H9 (cell line): ENCODE data around the gene XPR1. TPM values are rescaled to one million over a fixed set of nuclear protein-coding genes. Genes with fewer than 3 reads are reported as not detected.

ENCODE experiments used
- DNase-seq: peaks from one replicate; pipeline ENCODE4 v3.0.0-alpha.2; 2017
- H2AFZ ChIP-seq: one replicate; pipeline ENCODE4 v1.6.1; 2013; ENCODE audit warnings: mild to moderate bottlenecking, low read length, control low read depth, moderate library complexity
- H2AK5ac ChIP-seq: 2 replicates; pipeline ENCODE4 v1.6.1; 2013; ENCODE audit warnings: low read length, control low read depth, mixed read lengths; ENCODE audit not compliant: insufficient read length
- H2BK120ac ChIP-seq: one replicate; pipeline ENCODE4 v1.6.1; 2013; ENCODE audit warnings: low read depth, mild to moderate bottlenecking, low read length, control low read depth, inconsistent platforms; ENCODE audit not compliant: poor library complexity, severe bottlenecking
- H2BK12ac ChIP-seq: 2 replicates; pipeline ENCODE4 v1.6.1; 2013; ENCODE audit warnings: low read length, control low read depth, mixed read lengths, low read depth; ENCODE audit not compliant: insufficient read length
- H2BK15ac ChIP-seq: 2 replicates; pipeline ENCODE4 v1.6.1; 2013; ENCODE audit warnings: low read depth, low read length, control low read depth
- H2BK20ac ChIP-seq: one replicate; pipeline ENCODE4 v1.6.1; 2013; ENCODE audit warnings: low read depth, mild to moderate bottlenecking, low read length, control low read depth, inconsistent platforms; ENCODE audit not compliant: poor library complexity, severe bottlenecking
- H2BK5ac ChIP-seq: 2 replicates; pipeline ENCODE4 v1.6.1; 2013; ENCODE audit warnings: low read length, control low read depth, mixed read lengths; ENCODE audit not compliant: insufficient read length
- H3K14ac ChIP-seq: 2 replicates; pipeline ENCODE4 v1.6.1; 2013; ENCODE audit warnings: low read length, control low read depth; ENCODE audit not compliant: insufficient read depth
- H3K18ac ChIP-seq: 2 replicates; pipeline ENCODE4 v1.6.1; 2013; ENCODE audit warnings: low read depth, mild to moderate bottlenecking, mixed read lengths, low read length, control low read depth; ENCODE audit not compliant: insufficient read length
- H3K23ac ChIP-seq: 2 replicates; pipeline ENCODE4 v1.6.1; 2013; ENCODE audit warnings: low read length, control low read depth, mixed read lengths, low read depth; ENCODE audit not compliant: insufficient read length
- H3K23me2 ChIP-seq: 2 replicates; pipeline ENCODE4 v1.6.1; 2013; ENCODE audit warnings: low read depth, mild to moderate bottlenecking, mixed read lengths, low read length, control low read depth; ENCODE audit not compliant: insufficient read length, poor library complexity, severe bottlenecking
- H3K27ac ChIP-seq: 2 replicates; pipeline ENCODE4 v1.5.1; 2013; ENCODE audit warnings: low read length, control low read depth, mixed read lengths, low read depth; ENCODE audit not compliant: insufficient read length
- H3K27me3 ChIP-seq: 2 replicates; pipeline ENCODE4 v1.6.1; 2013; ENCODE audit warnings: low read length, control low read depth, inconsistent platforms; ENCODE audit not compliant: insufficient read depth
- H3K4ac ChIP-seq: 2 replicates; pipeline ENCODE4 v1.6.1; 2013; ENCODE audit warnings: low read depth, mild to moderate bottlenecking, control low read depth, inconsistent platforms, low read length, moderate library complexity
- H3K4me1 ChIP-seq: 2 replicates; pipeline ENCODE4 v1.6.1; 2013; ENCODE audit warnings: low read length, control low read depth, inconsistent platforms; ENCODE audit not compliant: insufficient read depth
- H3K4me2 ChIP-seq: 2 replicates; pipeline ENCODE4 v1.6.1; 2013; ENCODE audit warnings: low read length, control low read depth, mixed read lengths; ENCODE audit not compliant: insufficient read length, insufficient read depth
- H3K56ac ChIP-seq: 2 replicates; pipeline ENCODE4 v1.6.1; 2013; ENCODE audit warnings: low read depth, mild to moderate bottlenecking, mixed read lengths, low read length, control low read depth; ENCODE audit not compliant: insufficient read length
- H3K79me1 ChIP-seq: 2 replicates; pipeline ENCODE4 v1.6.1; 2013; ENCODE audit warnings: low read depth, mild to moderate bottlenecking, moderate library complexity, low read length, control low read depth, inconsistent platforms; ENCODE audit not compliant: insufficient read depth, poor library complexity, severe bottlenecking
- H3K79me2 ChIP-seq: 2 replicates; pipeline ENCODE4 v1.6.1; 2013; ENCODE audit warnings: low read length, control low read depth, inconsistent platforms; ENCODE audit not compliant: insufficient read depth
- H3K9ac ChIP-seq: 2 replicates; pipeline ENCODE4 v1.6.1; 2013; ENCODE audit warnings: low read length, control low read depth, mixed read lengths; ENCODE audit not compliant: insufficient read length; ENCODE audit errors: extremely low read depth
- H3K9me3 ChIP-seq: one replicate; pipeline ENCODE4 v1.6.1; 2013; ENCODE audit warnings: low read depth, low read length, inconsistent platforms; ENCODE audit not compliant: control insufficient read depth
- H3T11ph ChIP-seq: one replicate; pipeline ENCODE4 v1.6.1; 2013; ENCODE audit warnings: mild to moderate bottlenecking, low read length, control low read depth, inconsistent platforms
- H4K20me1 ChIP-seq: one replicate; pipeline ENCODE4 v1.6.1; 2013; ENCODE audit not compliant: control insufficient read depth, insufficient read length, insufficient read depth
- H4K5ac ChIP-seq: 2 replicates; pipeline ENCODE4 v1.6.1; 2013; ENCODE audit warnings: low read depth, mild to moderate bottlenecking, mixed read lengths, low read length, control low read depth; ENCODE audit not compliant: insufficient read length
- H4K8ac ChIP-seq: replicated peaks from 2 replicates; pipeline ENCODE4 v1.6.1; 2013; ENCODE audit warnings: low read length, control low read depth, mixed read lengths, low read depth; ENCODE audit not compliant: insufficient read length
- H4K91ac ChIP-seq: 2 replicates; pipeline ENCODE4 v1.6.1; 2013; ENCODE audit warnings: low read depth, mild to moderate bottlenecking, moderate library complexity, mixed read lengths, low read length, control low read depth; ENCODE audit not compliant: insufficient read length
- H3K27ac Mint-ChIP-seq, 3 experiments: 2 replicates in 2 of 3; 3 replicates in 1 of 3; pipeline ENCODE4 v1.8.0; 2020 to 2021; ENCODE audit warnings: mixed read lengths in 3 of 3, mild to moderate bottlenecking in 1 of 3, moderate library complexity in 1 of 3
- H3K27me3 Mint-ChIP-seq: 2 replicates; pipeline ENCODE4 v1.8.0; 2021; ENCODE audit warnings: low read depth, mild to moderate bottlenecking, moderate library complexity, mixed read lengths
- H3K36me3 Mint-ChIP-seq, 3 experiments: 2 replicates in 2 of 3; 3 replicates in 1 of 3; pipeline ENCODE4 v1.8.0; 2020 to 2021; ENCODE audit warnings: low read depth in 3 of 3, mixed read lengths in 3 of 3; ENCODE audit not compliant: insufficient read depth in 1 of 3
- H3K4me1 Mint-ChIP-seq, 2 experiments: 2 replicates each; pipeline ENCODE4 v1.8.0; 2020; ENCODE audit warnings: mixed read lengths in 2 of 2
- H3K4me3 Mint-ChIP-seq, 2 experiments: 2 replicates in 1 of 2; 3 replicates in 1 of 2; pipeline ENCODE4 v1.8.0; 2020 to 2021; ENCODE audit warnings: mild to moderate bottlenecking in 2 of 2, mixed read lengths in 2 of 2, moderate library complexity in 1 of 2
- H3K9me3 Mint-ChIP-seq, 2 experiments: 2 replicates in 1 of 2; 3 replicates in 1 of 2; pipeline ENCODE4 v1.8.0; 2020; ENCODE audit warnings: mild to moderate bottlenecking in 2 of 2, mixed read lengths in 2 of 2, moderate library complexity in 1 of 2
- CTCF ChIP-seq: fragments of 200-600 bp; sonication (generic); conservative IDR thresholded peaks from 3 replicates; pipeline ENCODE4 v1.8.0; 2021; ENCODE audit warnings: antibody characterized with exemption, mild to moderate bottlenecking
- whole genome bisulfite sequencing: extraction: QIAGEN DNeasy Blood & Tissue Kit; methylation state at CpG from one replicate; pipeline ENCODE4 v1.1.7; 2013; ENCODE audit warnings: missing lambda C conversion rate, low lambda C conversion rate, mixed read lengths; ENCODE audit not compliant: insufficient read length; ENCODE audit errors: extremely low coverage; 5-methylcytosine and 5-hydroxymethylcytosine counted together
- total RNA-seq: library from RNA; stranded (reverse); gene quantifications from 2 replicates; pipeline ENCODE4 v1.2.1, GENCODE V29; 2021

The XPR1 gene
- total RNA-seq, 1 experiment from 2014 or later: 34.1 TPM

DNA sequence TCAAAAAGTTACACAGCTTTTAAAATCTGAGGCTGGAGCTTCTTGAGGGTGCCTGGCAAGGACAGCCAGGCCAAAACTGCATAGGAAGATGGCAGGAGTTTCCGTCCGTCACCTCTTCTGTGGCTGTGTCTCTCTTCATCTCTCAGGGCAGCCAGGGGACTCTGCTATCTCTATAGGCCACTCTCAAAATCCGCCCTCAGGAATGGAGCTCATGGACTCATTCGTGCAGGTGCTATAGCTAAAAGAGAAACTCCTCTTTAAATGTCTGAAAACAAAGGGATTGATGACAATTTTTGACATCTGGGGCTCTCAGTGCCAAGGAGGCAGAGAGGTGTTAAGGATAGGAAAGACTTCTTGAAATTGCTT lies 45.8 kb upstream of the XPR1 start:
- no peak overlapping the region for H3K4ac ChIP-seq
- no peaks in the 10 kb centered on the region for H3K79me1 ChIP-seq
- H3K4me3 Mint-ChIP-seq: no peak overlapping the region
- no peaks in the 10 kb centered on the region for H3K27me3 ChIP-seq
- no peaks in the 10 kb centered on the region for H3K9me3 ChIP-seq
- H3K27ac ChIP-seq: no peak overlapping the region
- no peak overlapping the region for H2BK20ac ChIP-seq
- no peak overlapping the region for H2BK12ac ChIP-seq
- H4K8ac ChIP-seq: no peak overlapping the region
- H3K4me2 ChIP-seq: no peak overlapping the region
- no peaks in the 10 kb centered on the region for H3K23me2 ChIP-seq
- no peak overlapping the region for H3K56ac ChIP-seq
- H2AK5ac ChIP-seq: no peak overlapping the region
- H3K4me1 ChIP-seq: no peaks in the 10 kb centered on the region
- H3K79me2 ChIP-seq: no peaks in the 10 kb centered on the region
- H2BK15ac ChIP-seq: no peak overlapping the region
- whole genome bisulfite sequencing: no CpG with 5 or more reads among the region's 4 CpGs
- no peak overlapping the region for H4K5ac ChIP-seq
- TF ChIP-seq CTCF: no peak
- no peak overlapping the region for H2BK120ac ChIP-seq
- no peaks in the 10 kb centered on the region; the same call in 1 of the 2 replicates for H3K27me3 Mint-ChIP-seq
- H3T11ph ChIP-seq: no peak overlapping the region
- H3K36me3 Mint-ChIP-seq: no peaks in the 10 kb centered on the region; a peak in 1 of 7 replicates
- H3K4me1 Mint-ChIP-seq: peaks cover 3 to 5% of the 10 kb centered on the region in 2 experiments
- peaks cover 0 to 2% of the 10 kb centered on the region in 2 experiments; a peak in 1 of 5 replicates for H3K9me3 Mint-ChIP-seq
- no peaks in the 10 kb centered on the region for H4K20me1 ChIP-seq
- no peak for DNase-seq
- H4K91ac ChIP-seq: no peak overlapping the region
- no peak overlapping the region for H3K27ac Mint-ChIP-seq
- H3K18ac ChIP-seq: no peak overlapping the region
- no peak overlapping the region for H3K9ac ChIP-seq
- no peak overlapping the region for H2AFZ ChIP-seq
- H3K14ac ChIP-seq: no peak overlapping the region
- no peak overlapping the region for H2BK5ac ChIP-seq
- H3K23ac ChIP-seq: no peak overlapping the region
